Stimulated activated memory B cell treated with anti-CD40 and anti-IgM and Interleukin-4, amounts not matched to agents 10 μg/mL and 1 μg/mL and 100 μg/mL, for 72 hours (primary cell): ENCODE results near the gene TRIB2.

Experiments
- ATAC-seq: fragments of 150-1000 bp; cut with Tn5 transposase; 2 replicates; pipeline ENCODE4 v1.10.0; 2021
- H3K27ac Mint-ChIP-seq: one replicate; pipeline ENCODE4 v1.8.0; 2022; ENCODE audit warnings: mild to moderate bottlenecking, mixed read lengths
- H3K27me3 Mint-ChIP-seq: one replicate; pipeline ENCODE4 v1.8.0; 2022; ENCODE audit warnings: mixed read lengths
- H3K36me3 Mint-ChIP-seq: one replicate; pipeline ENCODE4 v1.8.0; 2022; ENCODE audit warnings: mixed read lengths
- H3K4me1 Mint-ChIP-seq: one replicate; pipeline ENCODE4 v1.8.0; 2022; ENCODE audit warnings: mixed read lengths
- H3K4me3 Mint-ChIP-seq: one replicate; pipeline ENCODE4 v1.8.0; 2022; ENCODE audit warnings: mild to moderate bottlenecking, moderate library complexity, mixed read lengths
- H3K9me3 Mint-ChIP-seq: one replicate; pipeline ENCODE4 v1.8.0; 2022; ENCODE audit warnings: mixed read lengths

TRIB2 gene

GRCh38 chr2:12767541-12767940 is 50.8 kb downstream of the TRIB2 start:
- no peak overlapping the region for H3K27ac Mint-ChIP-seq
- H3K36me3 Mint-ChIP-seq, result no peaks in the 10 kb centered on the region
- no peaks in the 10 kb centered on the region for H3K4me1 Mint-ChIP-seq
- ATAC-seq, result no peak
- H3K27me3 Mint-ChIP-seq, result peaks cover 38% of the 10 kb centered on the region
- peaks cover 6% of the 10 kb centered on the region for H3K9me3 Mint-ChIP-seq
- no peak overlapping the region for H3K4me3 Mint-ChIP-seq

- H3K9me3 Mint-ChIP-seq, result peaks cover 6% of the 10 kb centered on the region
- no peak overlapping the region for H3K4me3 Mint-ChIP-seq
- no peak overlapping the region for H3K27ac Mint-ChIP-seq
- H3K4me1 Mint-ChIP-seq, result no peaks in the 10 kb centered on the region
- H3K36me3 Mint-ChIP-seq, result no peaks in the 10 kb centered on the region
- H3K27me3 Mint-ChIP-seq, result peaks cover 43% of the 10 kb centered on the region
- no peak for ATAC-seq
Measured at GRCh38 chr2:12767996-12768624, 51.4 kb downstream of the TRIB2 start.

DNA sequence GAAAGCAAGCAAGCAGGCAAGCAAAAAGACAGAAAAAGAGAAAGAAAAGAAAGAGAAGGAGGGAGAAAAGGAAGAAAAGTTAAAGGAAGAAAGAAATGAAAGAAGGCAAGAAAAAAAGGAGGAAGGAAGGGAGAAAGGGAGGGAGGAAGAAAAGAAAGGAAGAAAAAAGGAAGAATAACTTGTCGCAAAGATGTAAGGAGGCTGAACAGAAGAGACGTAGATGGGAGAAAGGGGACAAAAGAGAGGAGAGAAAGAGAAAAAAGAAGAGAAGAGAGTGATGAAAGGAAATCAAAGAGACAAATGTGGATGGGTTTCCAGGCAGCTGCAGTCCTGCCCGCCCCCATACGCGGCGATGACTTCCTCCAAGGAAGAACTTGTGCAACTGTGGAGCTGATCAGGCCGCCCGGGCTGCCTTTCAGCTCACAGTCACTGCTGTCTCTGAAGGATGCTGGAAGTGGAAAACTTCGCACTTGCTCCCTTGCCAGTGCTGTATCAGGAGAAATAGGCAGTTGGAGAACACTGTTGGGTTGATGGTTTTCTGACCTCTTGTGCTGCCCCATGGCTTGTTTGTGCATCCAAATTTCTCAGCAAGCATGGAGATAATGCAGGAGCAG is 52.9 kb downstream of the TRIB2 start:
- no peaks in the 10 kb centered on the region for H3K36me3 Mint-ChIP-seq
- H3K27ac Mint-ChIP-seq, result no peak overlapping the region
- no peak overlapping the region for H3K4me3 Mint-ChIP-seq
- peaks cover 2% of the 10 kb centered on the region for H3K9me3 Mint-ChIP-seq
- no peaks in the 10 kb centered on the region for H3K4me1 Mint-ChIP-seq
- ATAC-seq, result no peak
- peaks cover 46% of the 10 kb centered on the region for H3K27me3 Mint-ChIP-seq

- Mint-ChIP-seq H3K4me3 (no peak overlapping the region), H3K4me1 (no peaks in the 10 kb centered on the region), H3K9me3 (peaks cover 3% of the 10 kb centered on the region), H3K36me3 (no peaks in the 10 kb centered on the region), H3K27me3 (peaks cover 46% of the 10 kb centered on the region), H3K27ac (no peak overlapping the region)
- no peak for ATAC-seq
Measured at GRCh38 chr2:12770300-12770968, 53.7 kb downstream of the TRIB2 start.

DNA sequence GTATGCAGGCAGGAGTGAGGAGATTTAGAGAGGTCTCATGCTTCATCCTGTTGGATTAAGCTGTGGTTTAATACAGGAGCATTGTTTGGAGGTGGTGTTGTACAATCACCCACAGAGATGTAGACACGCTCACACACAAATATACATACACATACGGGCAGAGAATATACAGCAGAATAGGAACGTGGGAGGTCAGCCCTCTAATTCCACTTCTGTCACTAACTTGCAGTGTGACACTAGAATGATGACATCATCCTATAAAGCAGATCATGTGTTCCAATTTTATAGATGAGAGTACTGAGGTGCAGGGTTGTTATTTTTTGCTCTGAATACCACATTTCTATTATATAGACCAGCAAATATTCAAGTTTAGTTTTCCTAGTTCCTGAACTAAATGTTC is 54.4 kb downstream of the TRIB2 start:
- H3K27me3 Mint-ChIP-seq, result peaks cover 46% of the 10 kb centered on the region
- no peaks in the 10 kb centered on the region for H3K36me3 Mint-ChIP-seq
- ATAC-seq, result no peak
- no peak overlapping the region for H3K27ac Mint-ChIP-seq
- H3K9me3 Mint-ChIP-seq, result peaks cover 3% of the 10 kb centered on the region
- no peaks in the 10 kb centered on the region for H3K4me1 Mint-ChIP-seq
- no peak overlapping the region for H3K4me3 Mint-ChIP-seq

DNA sequence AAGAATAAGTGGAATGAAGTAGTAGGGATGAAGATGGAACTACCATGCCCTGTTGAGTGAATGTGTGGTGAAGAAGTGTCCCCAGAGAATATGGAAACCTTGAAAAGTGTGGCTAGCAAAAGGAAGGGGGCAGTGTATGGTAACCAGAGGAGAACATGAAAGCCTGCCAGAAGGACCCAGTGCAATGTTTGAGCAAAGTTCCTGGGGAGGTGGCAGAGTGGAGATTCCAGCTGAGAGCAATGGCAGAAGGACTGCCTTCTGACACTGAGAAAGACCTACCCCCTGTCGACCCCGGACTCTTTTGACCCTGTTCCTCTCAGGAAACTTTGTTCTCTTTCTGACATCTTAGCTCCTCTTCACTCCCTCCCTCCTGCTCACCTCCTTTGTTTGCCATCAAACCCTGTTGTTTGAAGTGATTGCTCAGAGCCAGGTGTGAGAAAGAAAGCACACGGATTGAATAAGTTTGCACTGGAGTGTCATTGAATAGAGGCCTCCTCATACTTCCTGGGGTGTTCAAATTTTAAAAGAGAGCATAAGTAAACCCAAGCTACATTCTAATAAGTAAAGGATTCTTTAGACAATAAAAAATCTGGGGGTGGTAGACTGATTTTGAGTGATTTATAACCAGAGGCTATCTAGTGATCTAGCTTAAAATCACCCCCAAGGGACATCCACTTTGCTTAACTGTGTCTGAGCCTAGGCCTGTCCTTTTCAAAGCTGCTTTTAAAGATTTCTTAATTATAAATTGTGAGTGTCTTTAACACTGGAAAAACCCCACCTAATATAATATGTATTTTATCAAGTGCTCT is 57.1 kb downstream of the TRIB2 start:
- Mint-ChIP-seq H3K9me3 (peaks cover 3% of the 10 kb centered on the region), H3K4me1 (no peaks in the 10 kb centered on the region), H3K27me3 (peaks cover 38% of the 10 kb centered on the region), H3K27ac (no peak overlapping the region), H3K4me3 (no peak overlapping the region), H3K36me3 (no peaks in the 10 kb centered on the region)
- ATAC-seq, result no peak

DNA sequence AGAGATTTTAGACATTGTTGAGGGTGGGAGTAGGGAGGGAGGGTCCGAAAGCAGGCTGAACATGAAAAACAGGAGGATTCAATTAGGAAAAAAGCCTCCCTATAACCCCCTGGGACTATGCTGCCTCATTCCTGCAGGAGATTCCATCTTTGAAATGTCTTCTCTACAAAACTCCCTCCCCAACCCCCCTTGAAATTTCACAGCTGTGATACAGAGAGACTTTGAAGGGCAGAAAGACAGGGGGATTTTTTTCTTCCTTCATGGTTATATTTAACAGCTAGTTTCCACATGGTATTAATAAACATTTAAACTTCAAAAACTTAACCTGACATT is 57.6 kb downstream of the TRIB2 start:
- Mint-ChIP-seq H3K36me3 (no peaks in the 10 kb centered on the region), H3K4me3 (no peak overlapping the region), H3K9me3 (peaks cover 3% of the 10 kb centered on the region), H3K27ac (no peak overlapping the region), H3K27me3 (peaks cover 33% of the 10 kb centered on the region), H3K4me1 (no peaks in the 10 kb centered on the region)
- ATAC-seq, result no peak

DNA sequence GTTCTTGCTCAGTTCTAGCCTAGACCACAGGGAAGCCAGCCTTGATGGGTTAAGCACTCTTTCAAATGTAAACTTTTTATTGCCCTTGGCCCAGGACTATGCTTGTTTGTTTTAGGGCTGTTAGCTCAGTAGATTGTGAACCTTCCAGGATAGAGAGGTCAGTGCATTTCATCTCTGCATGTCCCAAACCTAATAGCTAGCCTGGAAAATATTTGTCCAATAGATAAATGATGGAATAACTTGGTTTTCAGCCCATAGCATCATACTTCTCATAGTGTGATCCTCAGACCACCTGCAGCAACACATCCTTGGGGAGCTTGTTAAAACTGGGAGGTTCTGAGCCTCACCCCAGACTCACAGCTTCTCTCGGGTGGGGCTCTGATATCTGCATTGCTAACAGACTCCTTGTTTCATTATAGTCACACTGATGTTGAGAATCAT is 59.8 kb downstream of the TRIB2 start:
- no peak for ATAC-seq
- H3K9me3 Mint-ChIP-seq, result peaks cover 3% of the 10 kb centered on the region
- no peaks in the 10 kb centered on the region for H3K4me1 Mint-ChIP-seq
- H3K36me3 Mint-ChIP-seq, result no peaks in the 10 kb centered on the region
- no peak overlapping the region for H3K4me3 Mint-ChIP-seq
- H3K27ac Mint-ChIP-seq, result no peak overlapping the region
- peaks cover 19% of the 10 kb centered on the region for H3K27me3 Mint-ChIP-seq

- Mint-ChIP-seq H3K36me3 (no peaks in the 10 kb centered on the region), H3K4me1 (no peaks in the 10 kb centered on the region), H3K4me3 (no peak overlapping the region), H3K27me3 (peaks cover under 1% of the 10 kb centered on the region), H3K9me3 (peaks cover 3% of the 10 kb centered on the region), H3K27ac (no peak overlapping the region)
- ATAC-seq, result no peak
Measured at GRCh38 chr2:12778369-12778768, 61.6 kb downstream of the TRIB2 start.

DNA sequence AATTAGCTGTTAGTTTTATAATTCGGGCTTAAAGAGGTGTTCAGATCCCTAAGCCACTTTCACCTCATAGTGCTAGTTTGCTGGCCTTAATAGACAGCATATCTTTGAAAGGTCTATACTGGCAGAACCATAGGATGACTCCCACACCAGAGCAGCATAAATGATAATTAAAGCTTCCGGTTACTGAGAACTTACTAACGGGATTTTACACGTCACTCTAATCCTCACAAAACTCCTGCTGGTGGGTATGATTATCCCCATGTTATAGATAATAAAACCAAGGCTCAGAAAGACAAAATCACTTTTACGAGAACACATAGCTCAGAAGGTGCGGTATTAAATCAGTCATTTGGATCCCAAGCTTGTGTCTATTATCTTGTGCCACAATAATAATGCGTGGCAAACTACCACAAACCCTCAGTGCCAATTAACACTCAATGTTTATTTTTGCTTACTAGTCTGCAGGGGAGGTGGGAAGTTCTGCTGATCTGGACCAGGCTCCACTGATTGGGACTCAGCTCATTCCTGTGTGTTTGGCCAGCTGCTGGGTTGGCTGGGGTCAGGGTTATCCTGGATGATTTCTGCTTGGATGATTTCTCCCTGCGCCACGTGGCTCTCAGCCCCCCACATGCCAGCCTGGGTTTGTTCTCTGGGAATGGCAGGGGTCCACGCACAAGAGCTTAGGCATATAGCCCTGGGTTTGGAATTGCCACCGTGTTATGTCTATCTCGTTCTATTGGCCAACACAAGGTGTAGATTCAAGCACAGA is 62.3 kb downstream of the TRIB2 start:
- H3K27me3 Mint-ChIP-seq, result no peaks in the 10 kb centered on the region
- H3K4me3 Mint-ChIP-seq, result no peak overlapping the region
- no peak overlapping the region for H3K27ac Mint-ChIP-seq
- no peaks in the 10 kb centered on the region for H3K36me3 Mint-ChIP-seq
- no peaks in the 10 kb centered on the region for H3K4me1 Mint-ChIP-seq
- ATAC-seq, result no peak
- H3K9me3 Mint-ChIP-seq, result peaks cover 3% of the 10 kb centered on the region

- Mint-ChIP-seq H3K27me3 (no peaks in the 10 kb centered on the region), H3K36me3 (no peaks in the 10 kb centered on the region), H3K4me1 (no peaks in the 10 kb centered on the region), H3K4me3 (no peak overlapping the region), H3K27ac (no peak overlapping the region), H3K9me3 (peaks cover 3% of the 10 kb centered on the region)
- no peak for ATAC-seq
Measured at GRCh38 chr2:12781329-12781728, 64.6 kb downstream of the TRIB2 start.

DNA sequence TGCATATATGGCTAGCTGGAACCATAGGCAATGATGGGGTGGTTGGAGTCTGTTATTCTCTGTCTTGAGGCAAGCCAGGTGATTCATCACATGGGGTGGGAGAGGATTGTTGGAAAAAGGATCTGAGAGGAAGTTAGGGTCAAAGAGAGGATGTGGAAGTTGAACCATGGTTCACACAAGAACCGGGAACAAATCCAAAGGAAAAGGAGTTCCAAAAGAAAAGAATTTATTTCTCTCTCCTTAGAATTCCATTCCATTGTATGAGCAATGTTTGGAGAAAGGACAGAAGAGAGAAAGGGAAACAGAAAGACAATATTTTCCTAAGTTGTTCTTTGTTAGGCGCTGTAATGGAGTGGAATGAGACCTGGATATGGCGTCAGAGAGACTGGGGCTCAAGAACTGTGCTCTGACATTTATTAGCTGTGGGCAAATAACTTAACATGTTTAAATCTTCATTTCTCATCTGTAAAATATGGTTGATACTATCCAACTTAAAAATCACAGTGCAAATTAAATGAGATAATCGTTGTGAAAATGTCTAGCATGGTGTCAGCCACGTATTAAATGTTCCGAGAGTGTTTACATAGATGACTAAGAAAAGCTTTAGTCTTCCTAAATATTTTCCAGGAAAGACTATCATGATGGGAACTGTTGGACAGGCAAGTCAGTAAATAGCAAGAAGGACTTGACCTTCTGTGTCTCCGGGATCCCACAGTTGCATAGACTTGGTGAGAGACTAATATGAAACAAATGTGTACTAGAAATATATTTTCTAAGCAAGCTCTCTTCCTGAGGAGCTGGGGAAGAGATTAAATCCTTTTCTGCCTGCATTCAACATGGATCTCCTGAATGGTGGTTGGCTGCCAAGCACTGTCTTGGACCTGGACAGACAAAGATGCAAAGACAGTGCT is 71.4 kb downstream of the TRIB2 start:
- Mint-ChIP-seq H3K9me3 (peaks cover 9% of the 10 kb centered on the region), H3K27ac (no peak overlapping the region), H3K27me3 (peaks cover 9% of the 10 kb centered on the region)

DNA sequence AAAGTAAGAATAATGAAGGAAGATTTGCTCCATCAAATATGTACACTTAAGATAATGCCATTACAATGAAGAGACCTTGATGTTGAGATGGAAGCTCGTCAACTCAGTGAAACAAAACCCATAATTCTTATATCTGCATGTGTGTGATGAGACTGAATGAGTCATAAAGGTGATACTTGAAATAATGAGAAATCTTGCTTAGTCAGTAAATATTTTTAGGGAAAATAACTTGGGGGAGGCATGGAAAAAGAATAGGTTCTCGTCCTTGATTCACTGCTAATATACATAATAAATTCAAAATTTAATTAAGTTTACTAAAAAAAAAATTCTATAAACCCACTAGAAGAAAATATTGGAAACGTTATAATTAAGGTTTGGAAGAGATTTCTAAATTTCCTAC is 75.2 kb downstream of the TRIB2 start:
- peaks cover 3% of the 10 kb centered on the region for H3K9me3 Mint-ChIP-seq
- H3K36me3 Mint-ChIP-seq, result no peaks in the 10 kb centered on the region
- H3K4me3 Mint-ChIP-seq, result no peak overlapping the region
- peaks cover 9% of the 10 kb centered on the region for H3K27me3 Mint-ChIP-seq
- no peak for ATAC-seq
- H3K27ac Mint-ChIP-seq, result no peak overlapping the region
- H3K4me1 Mint-ChIP-seq, result no peaks in the 10 kb centered on the region

More for the DNA sequence above, 71.4 kb downstream of the TRIB2 start:
- Mint-ChIP-seq H3K4me3 (no peak overlapping the region), H3K36me3 (no peaks in the 10 kb centered on the region), H3K4me1 (no peaks in the 10 kb centered on the region)
- ATAC-seq, result no peak
